Panc1 (cell line): Measurements from ENCODE around the gene YY1. TPM values are rescaled to one million over a fixed set of nuclear protein-coding genes. Genes with fewer than 3 reads are reported as not detected.
"Not testable (repeated sequence)": the region's sequence is repeated elsewhere in the genome, so short reads cannot be mapped to it uniquely, and the experiment has no call there.

Experiments used
- ATAC-seq: fragments of 200-7000 bp; cut with Tn5 transposase; 2 replicates; pipeline ENCODE4 v1.9.1; 2020; ENCODE audit warnings: mild to moderate bottlenecking, moderate library complexity
- BruUV-seq: library from RNA; stranded (reverse); fragments of 400-500 nt; replicated peaks from 2 replicates; lab custom pipeline; 2021; lab: Mats Ljungman, UMichigan
- CTCF ChIA-PET: fragments of 300-600 bp; sonication (Branson Sonifier 250); formaldehyde crosslinking; loops from one replicate; lab custom pipeline; 2022; ENCODE audit warnings: antibody characterized with exemption; lab: Charles Lee
- POLR2A ChIA-PET: fragments of 300-600 bp; sonication (Branson Sonifier 250); formaldehyde crosslinking; loops from one replicate; lab custom pipeline; 2022; ENCODE audit warnings: antibody characterized with exemption; lab: Charles Lee
- DNase-seq: peaks from one replicate; pipeline ENCODE4 v3.0.0-alpha.2; 2010; ENCODE audit warnings: low read depth, low spot score
- H3K27ac ChIP-seq: 2 replicates; pipeline ENCODE4 v1.5.1; 2011; ENCODE audit warnings: mild to moderate bottlenecking, low read length, inconsistent platforms
- H3K27me3 ChIP-seq: fragments of 200-500 bp; sonication (Bioruptor generic); 2 replicates; pipeline ENCODE4 v1.6.0; 2014; ENCODE audit warnings: low read length, inconsistent platforms; ENCODE audit not compliant: control insufficient read depth, insufficient read depth
- H3K36me3 ChIP-seq: fragments of 200-500 bp; sonication (Bioruptor generic); 2 replicates; pipeline ENCODE4 v1.5.1; 2014; ENCODE audit warnings: inconsistent platforms, mild to moderate bottlenecking, low read length, moderate library complexity; ENCODE audit not compliant: control insufficient read depth, insufficient read depth
- H3K4me1 ChIP-seq: 2 replicates; pipeline ENCODE4 v1.5.1; 2011; ENCODE audit warnings: inconsistent platforms, mild to moderate bottlenecking, low read length, moderate library complexity; ENCODE audit not compliant: control insufficient read depth, insufficient read depth
- H3K4me3 ChIP-seq, 2 experiments: 2 replicates each; pipeline ENCODE4 v1.5.1; 2011 to 2012; ENCODE audit warnings: low read depth in 2 of 2, low read length in 2 of 2, mild to moderate bottlenecking in 2 of 2, inconsistent platforms in 1 of 2, moderate library complexity in 1 of 2
- H3K9me3 ChIP-seq: fragments of 200-500 bp; sonication (Bioruptor generic); 2 replicates; pipeline ENCODE4 v1.5.1; 2014; ENCODE audit warnings: low read depth, mild to moderate bottlenecking, inconsistent platforms, low read length, moderate library complexity; ENCODE audit not compliant: control insufficient read depth, insufficient read depth
- POLR2AphosphoS5 ChIP-seq: IDR thresholded peaks from 2 replicates; pipeline ENCODE4 v1.6.1; 2012; ENCODE audit warnings: mild to moderate bottlenecking, low read depth, low read length, moderate library complexity
- SIN3A ChIP-seq: IDR thresholded peaks from 2 replicates; pipeline ENCODE4 v1.6.1; 2012; ENCODE audit warnings: low read depth, mild to moderate bottlenecking, low read length, moderate library complexity, borderline replicate concordance; ENCODE audit not compliant: insufficient read depth
- TCF7L2 ChIP-seq: IDR thresholded peaks from 2 replicates; pipeline ENCODE4 v1.6.1; 2011; ENCODE audit warnings: mild to moderate bottlenecking, low read depth, low read length, inconsistent platforms
- in situ Hi-C: cut with HindIII; loops from 2 replicates; pipeline ENCODE4 v1.10.0; 2016; ENCODE audit warnings: low sequenced_read_pairs, low pct_unique_long_range_greater_than_20kb
- intact Hi-C: fragments of 100-400 bp; cut with micrococcal nuclease; formaldehyde crosslinking; loops from one replicate; pipeline ENCODE4 v1.10.0; 2022; ENCODE audit not compliant: unreplicated experiment
- total RNA-seq: library from RNA; stranded (reverse); gene quantifications from one replicate; pipeline ENCODE4 v1.2.1, GENCODE V29; 2021; ENCODE audit not compliant: unreplicated experiment
- TF ChIP-seq, protein P1 (sequence below): fragments of 450-650 bp; IDR thresholded peaks from 2 replicates; pipeline ENCODE4 v1.5.1; 2017; ENCODE audit warnings: mild to moderate bottlenecking
- TF ChIP-seq, protein P2 (sequence below), 2 experiments: IDR thresholded peaks; 2 replicates each; pipeline ENCODE4 v1.6.1; 2011 to 2012; ENCODE audit warnings: low read depth in 2 of 2, control low read depth in 1 of 2, low read length in 1 of 2, mild to moderate bottlenecking in 1 of 2, moderate library complexity in 1 of 2; ENCODE audit not compliant: insufficient read depth in 1 of 2

The YY1 gene
- total RNA-seq, 1 experiment from 2014 or later = 71.3 TPM

- no peak overlapping the region for H3K4me3 ChIP-seq
- in situ Hi-C loops = no loop called here
- no peak overlapping the region for H3K27ac ChIP-seq
- ATAC-seq = no peak
- intact Hi-C loops = no loop called here
- CTCF ChIA-PET = interaction anchor here (0.8 kb wide), 1 partner anchor 11 kb away, joined by 4 read pairs; no protein-coding TSS in a partner anchor
- POLR2A ChIA-PET = no interaction called here
- BruUV-seq = no TSS peak
- H3K36me3 ChIP-seq = no peaks in the 10 kb centered on the region
- H3K9me3 ChIP-seq = no peaks in the 10 kb centered on the region
- H3K4me1 ChIP-seq = no peaks in the 10 kb centered on the region
- TF ChIP-seq SIN3A (no peak), TCF7L2 (no peak), POLR2AphosphoS5 (no peak)
- TF ChIP-seq, protein P1, sequence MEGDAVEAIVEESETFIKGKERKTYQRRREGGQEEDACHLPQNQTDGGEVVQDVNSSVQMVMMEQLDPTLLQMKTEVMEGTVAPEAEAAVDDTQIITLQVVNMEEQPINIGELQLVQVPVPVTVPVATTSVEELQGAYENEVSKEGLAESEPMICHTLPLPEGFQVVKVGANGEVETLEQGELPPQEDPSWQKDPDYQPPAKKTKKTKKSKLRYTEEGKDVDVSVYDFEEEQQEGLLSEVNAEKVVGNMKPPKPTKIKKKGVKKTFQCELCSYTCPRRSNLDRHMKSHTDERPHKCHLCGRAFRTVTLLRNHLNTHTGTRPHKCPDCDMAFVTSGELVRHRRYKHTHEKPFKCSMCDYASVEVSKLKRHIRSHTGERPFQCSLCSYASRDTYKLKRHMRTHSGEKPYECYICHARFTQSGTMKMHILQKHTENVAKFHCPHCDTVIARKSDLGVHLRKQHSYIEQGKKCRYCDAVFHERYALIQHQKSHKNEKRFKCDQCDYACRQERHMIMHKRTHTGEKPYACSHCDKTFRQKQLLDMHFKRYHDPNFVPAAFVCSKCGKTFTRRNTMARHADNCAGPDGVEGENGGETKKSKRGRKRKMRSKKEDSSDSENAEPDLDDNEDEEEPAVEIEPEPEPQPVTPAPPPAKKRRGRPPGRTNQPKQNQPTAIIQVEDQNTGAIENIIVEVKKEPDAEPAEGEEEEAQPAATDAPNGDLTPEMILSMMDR = no peak
- TF ChIP-seq, protein P2, sequence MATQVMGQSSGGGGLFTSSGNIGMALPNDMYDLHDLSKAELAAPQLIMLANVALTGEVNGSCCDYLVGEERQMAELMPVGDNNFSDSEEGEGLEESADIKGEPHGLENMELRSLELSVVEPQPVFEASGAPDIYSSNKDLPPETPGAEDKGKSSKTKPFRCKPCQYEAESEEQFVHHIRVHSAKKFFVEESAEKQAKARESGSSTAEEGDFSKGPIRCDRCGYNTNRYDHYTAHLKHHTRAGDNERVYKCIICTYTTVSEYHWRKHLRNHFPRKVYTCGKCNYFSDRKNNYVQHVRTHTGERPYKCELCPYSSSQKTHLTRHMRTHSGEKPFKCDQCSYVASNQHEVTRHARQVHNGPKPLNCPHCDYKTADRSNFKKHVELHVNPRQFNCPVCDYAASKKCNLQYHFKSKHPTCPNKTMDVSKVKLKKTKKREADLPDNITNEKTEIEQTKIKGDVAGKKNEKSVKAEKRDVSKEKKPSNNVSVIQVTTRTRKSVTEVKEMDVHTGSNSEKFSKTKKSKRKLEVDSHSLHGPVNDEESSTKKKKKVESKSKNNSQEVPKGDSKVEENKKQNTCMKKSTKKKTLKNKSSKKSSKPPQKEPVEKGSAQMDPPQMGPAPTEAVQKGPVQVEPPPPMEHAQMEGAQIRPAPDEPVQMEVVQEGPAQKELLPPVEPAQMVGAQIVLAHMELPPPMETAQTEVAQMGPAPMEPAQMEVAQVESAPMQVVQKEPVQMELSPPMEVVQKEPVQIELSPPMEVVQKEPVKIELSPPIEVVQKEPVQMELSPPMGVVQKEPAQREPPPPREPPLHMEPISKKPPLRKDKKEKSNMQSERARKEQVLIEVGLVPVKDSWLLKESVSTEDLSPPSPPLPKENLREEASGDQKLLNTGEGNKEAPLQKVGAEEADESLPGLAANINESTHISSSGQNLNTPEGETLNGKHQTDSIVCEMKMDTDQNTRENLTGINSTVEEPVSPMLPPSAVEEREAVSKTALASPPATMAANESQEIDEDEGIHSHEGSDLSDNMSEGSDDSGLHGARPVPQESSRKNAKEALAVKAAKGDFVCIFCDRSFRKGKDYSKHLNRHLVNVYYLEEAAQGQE (IDR thresholded peaks at IDR 0.05; ENCODE audit: insufficient read depth in 1 of 2, low read depth in 2 of 2, low read length in 1 of 2) = no peak
- DNase-seq = no peak
- H3K27me3 ChIP-seq = no peaks in the 10 kb centered on the region
These were observed 57.2 kb downstream of the YY1 start for GRCh38 chr14:100296106-100296651.

GRCh38 chr14:100296729-100297128 lies 57.8 kb downstream of the YY1 start:
- H3K36me3 ChIP-seq, H3K27me3 ChIP-seq, ATAC-seq, H3K4me1 ChIP-seq, H3K4me3 ChIP-seq, intact Hi-C loops, BruUV-seq, H3K9me3 ChIP-seq, H3K27ac ChIP-seq, POLR2A ChIA-PET, CTCF ChIA-PET, DNase-seq, in situ Hi-C loops: not testable (repeated sequence)
